HFFc6 (cell line): ENCODE data around the gene COG5. TPM values are rescaled to one million over a fixed set of nuclear protein-coding genes. Genes with fewer than 3 reads are reported as not detected.
A peak's percentile ranks its signal among the peaks of the same experiment; 100 is the strongest.

Experiments
- DNase-seq: peaks from one replicate; pipeline ENCODE4 v3.0.0-alpha.2; 2018
- H3K27ac Mint-ChIP-seq: 2 replicates; pipeline ENCODE4 v1.8.0; 2020; ENCODE audit warnings: mild to moderate bottlenecking, mixed read lengths
- H3K27me3 Mint-ChIP-seq: 2 replicates; pipeline ENCODE4 v1.8.0; 2021; ENCODE audit warnings: mild to moderate bottlenecking, moderate library complexity, mixed read lengths; ENCODE audit not compliant: insufficient read depth
- H3K36me3 Mint-ChIP-seq: 2 replicates; pipeline ENCODE4 v1.8.0; 2021; ENCODE audit warnings: low read depth, mixed read lengths
- H3K4me1 Mint-ChIP-seq: 2 replicates; pipeline ENCODE4 v1.8.0; 2020; ENCODE audit warnings: low read depth, mixed read lengths
- H3K4me3 Mint-ChIP-seq: 2 replicates; pipeline ENCODE4 v1.8.0; 2020; ENCODE audit warnings: mild to moderate bottlenecking, moderate library complexity, mixed read lengths
- H3K9me3 Mint-ChIP-seq: 2 replicates; pipeline ENCODE4 v1.8.0; 2020; ENCODE audit warnings: mild to moderate bottlenecking, mixed read lengths
- total RNA-seq, 6 experiments: library from RNA; stranded (reverse); fragmentation: NEBNext Ultra II Directional; extraction: Animal tissue kit (Norgen Biotek cat#: 25700); gene quantifications; 2 replicates in 1 of 6; 3 replicates in 5 of 6; pipeline ENCODE4 v1.2.3, GENCODE V29; 2021
- TF ChIP-seq, protein P1 (sequence below): fragments of 200-600 bp; sonication (generic); IDR thresholded peaks from 2 replicates; pipeline ENCODE4 v1.5.0; 2021; ENCODE audit warnings: antibody characterized with exemption, mild to moderate bottlenecking

COG5 gene
- total RNA-seq, 6 experiments from 2014 or later = 25.6 to 34.8 (median 31.6) TPM

DNA sequence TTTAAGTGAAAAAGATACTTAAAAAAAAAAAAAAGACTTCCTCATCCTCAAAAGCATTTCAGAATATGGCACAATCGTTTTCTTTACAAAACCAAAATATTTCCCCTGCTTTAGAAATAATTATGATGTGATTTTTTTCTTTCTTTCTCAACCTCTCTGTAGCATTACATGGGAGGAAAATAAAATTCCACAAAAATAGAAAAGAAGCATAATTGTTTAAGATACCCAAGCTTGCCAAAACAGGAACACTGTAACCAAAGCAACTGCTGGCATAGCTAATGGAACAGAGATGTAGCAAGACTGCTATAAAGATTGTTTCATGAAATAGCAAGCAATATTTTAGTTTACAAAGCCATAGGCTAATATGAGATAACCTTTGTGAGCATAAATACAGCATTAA, 169.4 kb downstream of the COG5 start:
- Mint-ChIP-seq H3K4me1 (peaks cover 52% of the 10 kb centered on the region), H3K4me3 (peak overlapping the region; percentile 81; the same call in 1 of the 2 replicates), H3K27me3 (no peaks in the 10 kb centered on the region), H3K9me3 (no peaks in the 10 kb centered on the region), H3K27ac (peak overlapping the region; percentile 93), H3K36me3 (peaks cover 7% of the 10 kb centered on the region)
- TF ChIP-seq, protein P1, sequence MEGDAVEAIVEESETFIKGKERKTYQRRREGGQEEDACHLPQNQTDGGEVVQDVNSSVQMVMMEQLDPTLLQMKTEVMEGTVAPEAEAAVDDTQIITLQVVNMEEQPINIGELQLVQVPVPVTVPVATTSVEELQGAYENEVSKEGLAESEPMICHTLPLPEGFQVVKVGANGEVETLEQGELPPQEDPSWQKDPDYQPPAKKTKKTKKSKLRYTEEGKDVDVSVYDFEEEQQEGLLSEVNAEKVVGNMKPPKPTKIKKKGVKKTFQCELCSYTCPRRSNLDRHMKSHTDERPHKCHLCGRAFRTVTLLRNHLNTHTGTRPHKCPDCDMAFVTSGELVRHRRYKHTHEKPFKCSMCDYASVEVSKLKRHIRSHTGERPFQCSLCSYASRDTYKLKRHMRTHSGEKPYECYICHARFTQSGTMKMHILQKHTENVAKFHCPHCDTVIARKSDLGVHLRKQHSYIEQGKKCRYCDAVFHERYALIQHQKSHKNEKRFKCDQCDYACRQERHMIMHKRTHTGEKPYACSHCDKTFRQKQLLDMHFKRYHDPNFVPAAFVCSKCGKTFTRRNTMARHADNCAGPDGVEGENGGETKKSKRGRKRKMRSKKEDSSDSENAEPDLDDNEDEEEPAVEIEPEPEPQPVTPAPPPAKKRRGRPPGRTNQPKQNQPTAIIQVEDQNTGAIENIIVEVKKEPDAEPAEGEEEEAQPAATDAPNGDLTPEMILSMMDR = no peak
- DNase-seq = peak; percentile 30

DNA sequence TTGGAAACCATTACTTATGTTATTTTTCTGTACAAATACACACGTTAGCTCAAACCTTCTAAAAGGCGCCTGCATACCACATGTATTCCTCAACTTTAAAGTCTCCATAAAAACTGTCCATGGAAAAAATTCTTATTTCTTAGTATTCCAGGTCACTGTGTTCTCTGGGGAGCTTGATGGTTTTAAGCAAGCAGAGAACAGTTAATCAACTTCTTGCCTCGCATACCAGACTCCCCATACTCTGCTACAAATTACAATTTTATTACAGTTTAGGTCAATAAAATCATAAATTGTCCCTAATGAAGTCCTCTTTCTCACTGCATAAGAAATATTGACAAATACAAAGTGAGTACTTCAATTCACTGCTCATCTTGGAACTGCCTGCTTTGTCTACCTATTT, 170.9 kb downstream of the COG5 start:
- H3K27me3 Mint-ChIP-seq = no peaks in the 10 kb centered on the region
- TF ChIP-seq, protein P1 = no peak
- no peak for DNase-seq
- H3K4me1 Mint-ChIP-seq = peaks cover 66% of the 10 kb centered on the region
- no peak overlapping the region for H3K4me3 Mint-ChIP-seq
- peaks cover 6% of the 10 kb centered on the region for H3K36me3 Mint-ChIP-seq
- peak overlapping the region; percentile 23; the same call in 1 of the 2 replicates for H3K27ac Mint-ChIP-seq
- no peaks in the 10 kb centered on the region for H3K9me3 Mint-ChIP-seq

DNA sequence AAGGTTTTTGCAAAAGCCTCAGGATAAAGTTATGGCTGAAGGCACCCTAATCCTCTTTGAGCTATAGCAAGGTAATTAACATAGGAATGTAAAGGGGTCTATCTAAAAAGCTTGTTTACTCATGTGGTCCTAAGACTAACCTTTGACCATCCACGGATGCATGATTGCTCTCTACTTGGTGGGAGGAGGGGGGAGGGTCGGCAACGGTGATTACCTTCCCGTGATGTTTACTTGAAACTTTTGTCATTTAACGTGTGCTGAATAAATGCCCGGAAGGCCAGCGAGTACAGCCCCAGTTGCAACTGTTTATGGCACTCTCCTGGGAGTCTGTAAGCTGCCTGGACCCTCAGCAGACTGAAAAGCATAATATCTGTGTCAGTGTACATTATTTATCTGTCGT, 172.8 kb downstream of the COG5 start:
- peaks cover 71% of the 10 kb centered on the region for H3K4me1 Mint-ChIP-seq
- peaks cover 6% of the 10 kb centered on the region for H3K36me3 Mint-ChIP-seq
- no peaks in the 10 kb centered on the region for H3K27me3 Mint-ChIP-seq
- no peaks in the 10 kb centered on the region for H3K9me3 Mint-ChIP-seq
- TF ChIP-seq, protein P1 = no peak
- H3K27ac Mint-ChIP-seq = no peak overlapping the region
- H3K4me3 Mint-ChIP-seq = no peak overlapping the region
- no peak for DNase-seq

DNA sequence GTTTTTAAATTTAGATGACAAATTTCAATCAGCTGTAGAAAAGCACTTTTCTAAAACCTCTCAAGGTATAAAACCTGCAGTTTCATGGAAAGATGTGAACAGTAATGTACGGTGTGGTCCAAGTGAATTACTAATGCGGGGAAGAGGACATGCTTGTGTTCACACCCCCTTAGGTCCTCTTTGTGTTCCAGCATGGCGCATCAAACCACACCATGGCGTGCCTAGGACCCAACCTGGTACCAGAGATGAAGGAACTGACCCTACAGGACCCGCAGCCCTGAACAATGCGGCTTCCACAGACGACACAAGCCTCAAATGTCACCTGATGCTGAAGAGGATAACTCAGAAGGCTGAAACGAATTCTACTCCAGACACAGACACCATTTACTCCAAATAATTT, 175.1 kb downstream of the COG5 start:
- peak overlapping the region; percentile 86 for H3K27ac Mint-ChIP-seq
- H3K4me1 Mint-ChIP-seq = peaks cover 62% of the 10 kb centered on the region

DNA sequence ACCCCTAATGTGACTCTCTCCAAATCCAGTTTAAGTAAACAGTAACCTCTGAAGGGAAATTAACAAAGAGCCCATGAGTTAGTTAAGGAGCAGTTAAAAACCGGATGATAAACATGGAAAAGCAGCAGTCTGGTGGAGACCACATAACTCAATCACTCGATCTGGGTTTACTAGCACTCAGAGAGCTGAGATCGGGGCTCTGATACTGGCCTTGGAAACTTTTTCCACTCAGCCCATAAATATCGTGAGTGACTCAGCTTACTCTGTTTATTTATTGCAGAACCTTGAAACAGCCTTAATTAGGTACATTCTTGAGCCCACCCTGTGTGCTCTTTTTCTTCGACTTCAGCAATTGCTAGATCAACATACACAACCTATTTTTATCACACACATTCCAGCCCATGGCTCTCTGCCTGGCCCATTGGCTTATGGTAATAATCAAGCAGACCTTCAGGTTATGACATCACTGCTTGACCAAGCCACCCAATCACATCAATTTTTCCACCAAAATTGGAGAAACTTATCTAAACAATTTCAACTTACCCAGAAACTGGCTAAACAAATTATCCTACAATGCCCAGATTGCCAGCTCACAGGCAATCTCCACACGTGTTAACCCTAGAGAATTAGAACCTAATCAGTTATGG, 176.0 kb downstream of the COG5 start:
- Mint-ChIP-seq H3K36me3 (peaks cover 14% of the 10 kb centered on the region), H3K9me3 (no peaks in the 10 kb centered on the region), H3K27me3 (no peaks in the 10 kb centered on the region), H3K27ac (peak overlapping the region; percentile 86), H3K4me3 (peak overlapping the region; percentile 58), H3K4me1 (peaks cover 54% of the 10 kb centered on the region)
- peak; percentile 97 for DNase-seq
- TF ChIP-seq, protein P1 = no peak

More for the DNA sequence above, 175.1 kb downstream of the COG5 start:
- DNase-seq = no peak
- TF ChIP-seq, protein P1 = no peak
- H3K27me3 Mint-ChIP-seq = no peaks in the 10 kb centered on the region
- H3K9me3 Mint-ChIP-seq = no peaks in the 10 kb centered on the region
- H3K4me3 Mint-ChIP-seq = no peak overlapping the region
- peaks cover 14% of the 10 kb centered on the region for H3K36me3 Mint-ChIP-seq
